Activated gamma-delta T cell treated with anti-CD3 and anti-CD28 coated beads, Interleukin-2, amount 50 U/mL, for 16 hours (primary cell): ENCODE data around the gene AMIGO2.
"Not testable (repeated sequence)": the region's sequence is repeated elsewhere in the genome, so short reads cannot be mapped to it uniquely, and the experiment has no call there.

Source experiments
- DNase-seq: peaks from one replicate; pipeline ENCODE4 v3.0.0-alpha.2; 2020; ENCODE audit warnings: low read depth

The AMIGO2 gene

GRCh38 chr12:47079468-47079980, at the start of gene AMIGO2, which contains the start of gene PCED1B:
Gene AMIGO2, minus strand, starts transcription at chr12:47079959. Its CDS starts 957 bp downstream, at chr12:47079002.
Gene PCED1B, plus strand, starts transcription at chr12:47079621. Its CDS starts 155,443 bp downstream, at chr12:47235064.
- peak; percentile 35 for DNase-seq

- DNase-seq: no peak
Measured at GRCh38 chr12:47126246-47126645, 46.5 kb upstream of the AMIGO2 start.

GRCh38 chr12:47124451-47124850, 44.7 kb upstream of the AMIGO2 start:
- no peak for DNase-seq

- DNase-seq: no peak
Measured at GRCh38 chr12:47123730-47124129, 44.0 kb upstream of the AMIGO2 start.

- DNase-seq: no peak
Measured at GRCh38 chr12:47122602-47123001, 42.8 kb upstream of the AMIGO2 start.

GRCh38 chr12:47121146-47121545, 41.4 kb upstream of the AMIGO2 start:
- no peak for DNase-seq

- DNase-seq: no peak
Measured at GRCh38 chr12:47120736-47121135, 41.0 kb upstream of the AMIGO2 start.

GRCh38 chr12:47117305-47117704, 37.5 kb upstream of the AMIGO2 start:
- not testable (repeated sequence) for DNase-seq

- no peak for DNase-seq
Measured at GRCh38 chr12:47114481-47114892, 34.7 kb upstream of the AMIGO2 start.

GRCh38 chr12:47112679-47113078, 32.9 kb upstream of the AMIGO2 start:
- no peak for DNase-seq

- DNase-seq: no peak
Measured at GRCh38 chr12:47111854-47112253, 32.1 kb upstream of the AMIGO2 start.

- DNase-seq: no peak
Measured at GRCh38 chr12:47111392-47111778, 31.6 kb upstream of the AMIGO2 start.

- no peak for DNase-seq
Measured at GRCh38 chr12:47110718-47111391, 31.1 kb upstream of the AMIGO2 start.

- DNase-seq: no peak
Measured at GRCh38 chr12:47110011-47110541, 30.3 kb upstream of the AMIGO2 start.

- DNase-seq: no peak
Measured at GRCh38 chr12:47107926-47108325, 28.2 kb upstream of the AMIGO2 start.

- no peak for DNase-seq
Measured at GRCh38 chr12:47107446-47107845, 27.7 kb upstream of the AMIGO2 start.

- DNase-seq: no peak
Measured at GRCh38 chr12:47105914-47106674, 26.3 kb upstream of the AMIGO2 start.

GRCh38 chr12:47102845-47103651, 23.3 kb upstream of the AMIGO2 start:
- DNase-seq: no peak

GRCh38 chr12:47102406-47102805, 22.6 kb upstream of the AMIGO2 start:
- no peak for DNase-seq

GRCh38 chr12:47100160-47100559, 20.4 kb upstream of the AMIGO2 start:
- DNase-seq: no peak

- no peak for DNase-seq
Measured at GRCh38 chr12:47099610-47100009, 19.9 kb upstream of the AMIGO2 start.

GRCh38 chr12:47098099-47098498, 18.3 kb upstream of the AMIGO2 start:
- DNase-seq: no peak
